Urothelium cell line (cell line): Measurements from ENCODE around the gene GALNT6.

Experiments
- DNase-seq: peaks from one replicate; pipeline ENCODE4 v3.0.0; 2011; ENCODE audit warnings: low spot score, mixed read lengths
- FAIRE-seq: peaks from 2 replicates; lab custom pipeline; 2011; peaks lifted over from hg19 to GRCh38; lab: Jason Lieb, UNC

Gene GALNT6

DNA sequence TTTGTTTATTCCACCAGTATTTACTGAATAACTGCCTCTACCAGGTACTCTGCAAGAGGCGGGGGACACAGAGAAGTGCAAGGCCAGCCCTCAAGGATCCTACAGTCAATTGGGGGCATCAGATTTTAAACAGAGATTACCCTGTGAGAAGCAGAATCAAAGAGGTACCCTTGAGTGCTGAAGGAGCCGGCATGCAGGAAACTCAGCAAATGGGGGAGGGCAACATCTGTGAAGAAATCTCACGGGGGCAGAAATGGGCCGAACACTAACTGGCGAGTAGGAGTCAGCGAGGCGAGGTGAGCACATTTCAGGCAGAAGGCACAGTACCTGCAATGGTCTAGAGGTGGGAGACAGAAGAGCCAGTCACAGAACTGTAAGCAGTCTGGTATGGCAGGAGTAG, 9.0 kb downstream of the GALNT6 start:
- DNase-seq (no peak), FAIRE-seq (no peak)

DNA sequence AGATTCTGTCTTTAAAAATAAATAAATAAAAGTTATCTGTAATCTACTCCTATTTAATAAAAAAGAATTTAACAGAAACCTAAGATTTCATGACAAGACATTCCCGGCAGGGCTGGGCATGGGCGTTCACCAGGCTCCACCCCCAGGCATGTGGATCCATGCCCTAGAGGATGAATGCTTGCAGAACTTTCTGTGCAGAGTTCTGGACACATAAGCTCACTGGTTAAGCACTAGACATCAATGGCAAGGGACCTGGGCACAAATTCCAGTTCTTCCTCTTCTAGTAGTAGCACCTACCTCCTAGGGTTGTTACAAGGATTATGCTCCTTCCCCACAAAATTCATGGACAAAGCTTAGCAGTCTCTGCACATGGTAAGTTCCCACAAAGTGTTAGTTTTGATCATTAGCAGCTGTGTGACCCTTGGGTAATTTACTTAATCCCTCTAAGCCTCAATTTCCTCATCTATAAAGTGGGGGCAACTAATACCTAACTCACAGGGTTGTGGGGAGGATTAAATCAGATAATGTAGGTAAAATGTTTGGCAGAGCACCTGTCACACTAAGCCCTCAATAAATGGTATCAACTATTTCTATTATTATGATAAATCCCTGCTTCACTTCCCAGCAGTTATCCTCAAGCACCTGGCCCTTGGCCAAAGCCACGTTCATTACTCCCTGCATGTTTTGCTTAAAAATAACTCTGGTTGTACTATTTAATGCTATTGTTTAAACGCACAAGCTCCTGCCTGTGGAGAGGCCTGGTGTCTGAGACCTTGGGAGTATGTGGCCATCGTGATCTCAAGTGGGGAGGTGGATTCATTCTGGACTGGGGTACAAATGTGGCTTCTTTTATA, 9.8 kb downstream of the GALNT6 start:
- FAIRE-seq: no peak
- DNase-seq: no peak

DNA sequence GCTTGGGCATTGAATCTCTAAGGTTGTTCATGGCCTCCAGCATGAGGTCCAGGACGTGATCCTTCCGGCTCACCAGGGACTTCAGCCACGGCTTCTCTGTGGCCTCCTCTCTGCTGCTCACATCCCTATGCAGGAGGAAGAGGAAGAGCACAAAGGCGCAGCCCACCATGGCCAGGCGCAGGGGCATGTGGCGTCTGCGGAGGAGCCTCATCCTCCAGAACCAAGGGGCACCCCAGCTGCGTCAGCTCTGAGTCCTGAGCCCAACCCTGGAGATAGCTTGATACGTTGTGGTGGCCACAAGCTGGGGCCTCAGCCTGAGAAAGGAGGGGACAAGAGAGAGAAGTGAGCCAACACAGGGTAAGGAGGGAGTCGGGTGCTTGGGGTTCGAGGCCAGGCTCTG, 11.6 kb downstream of the GALNT6 start:
- DNase-seq (no peak), FAIRE-seq (no peak)

DNA sequence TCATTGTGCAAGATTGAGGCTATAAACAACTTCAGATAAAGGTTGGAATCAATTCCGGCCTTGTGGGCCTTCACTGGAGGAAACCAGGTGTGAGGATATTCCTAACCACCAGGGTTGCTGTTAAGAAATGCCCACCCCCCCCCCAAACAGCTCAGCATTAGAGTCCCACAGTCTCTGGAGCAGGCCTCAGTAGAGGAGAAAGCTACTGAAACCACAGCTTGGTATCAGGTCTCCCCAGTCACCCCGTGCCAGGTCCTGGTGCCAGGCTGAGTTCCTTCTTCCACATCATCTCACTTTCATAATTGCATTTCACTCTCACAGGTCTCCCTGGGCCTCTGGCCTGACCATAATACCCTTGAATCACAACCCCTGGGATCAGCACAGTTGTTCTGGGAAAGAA, 12.5 kb downstream of the GALNT6 start:
- no peak for FAIRE-seq
- no peak for DNase-seq

DNA sequence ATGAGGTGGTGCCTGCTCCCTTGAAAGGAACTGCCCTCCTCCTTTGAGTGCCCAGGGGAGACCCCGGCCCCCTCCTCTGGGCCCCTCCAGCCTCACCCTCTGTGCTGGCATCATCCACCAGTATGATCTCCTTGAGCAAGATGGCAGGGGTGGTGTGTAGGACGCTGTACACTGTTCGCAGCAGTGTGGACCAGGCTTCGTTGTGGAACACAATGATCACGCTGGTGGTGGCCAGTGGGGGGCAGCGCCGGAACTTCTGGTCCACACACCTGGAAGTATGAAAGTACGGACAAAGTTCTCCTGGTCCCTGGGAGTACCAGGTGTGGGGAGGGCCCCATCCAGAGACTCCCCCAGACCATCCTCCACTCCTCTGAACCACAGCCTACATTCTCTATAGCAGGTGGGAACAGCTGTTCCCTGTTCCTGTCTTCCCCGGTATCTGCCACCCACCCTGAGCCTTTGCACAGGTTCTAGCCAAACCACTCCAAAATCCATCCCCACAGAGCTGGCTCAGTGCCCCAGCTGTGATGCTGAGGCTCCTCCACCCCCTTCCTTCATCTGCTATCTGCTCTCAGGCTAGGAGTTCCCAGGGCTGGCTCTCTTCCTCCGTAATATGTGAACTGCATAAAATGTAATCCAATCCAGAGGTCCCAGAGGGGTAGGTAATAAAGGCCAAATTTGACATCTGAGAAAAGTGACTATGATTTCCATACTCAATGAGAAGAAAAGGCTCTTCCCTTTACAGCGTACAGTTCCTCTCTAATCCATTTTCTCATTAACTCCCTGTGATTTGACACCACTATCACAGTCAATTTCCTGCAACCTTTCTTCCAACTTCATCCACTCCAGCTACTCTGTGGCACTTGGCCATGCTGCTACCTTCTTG, 13.9 kb downstream of the GALNT6 start:
- no peak for FAIRE-seq
- no peak for DNase-seq

DNA sequence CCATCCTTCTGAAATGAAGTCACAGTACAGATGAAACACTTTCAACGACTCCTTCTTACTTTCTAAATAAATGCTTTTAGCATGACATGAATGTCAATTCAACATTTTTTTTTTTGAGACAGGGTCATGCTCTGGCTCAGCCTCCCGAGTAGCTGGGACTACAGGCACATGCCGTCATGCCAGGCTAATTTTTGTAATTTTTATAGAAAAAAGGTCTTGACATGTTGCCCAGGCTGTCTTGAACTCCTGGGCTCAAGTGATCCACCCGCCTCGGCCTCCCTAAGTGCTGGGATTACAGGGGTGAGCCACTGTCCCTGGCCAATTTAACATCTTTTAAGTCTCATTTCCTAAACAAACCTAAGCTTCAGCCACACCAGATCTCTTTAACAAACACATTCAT, 16.4 kb downstream of the GALNT6 start:
- DNase-seq: no peak
- no peak for FAIRE-seq

DNA sequence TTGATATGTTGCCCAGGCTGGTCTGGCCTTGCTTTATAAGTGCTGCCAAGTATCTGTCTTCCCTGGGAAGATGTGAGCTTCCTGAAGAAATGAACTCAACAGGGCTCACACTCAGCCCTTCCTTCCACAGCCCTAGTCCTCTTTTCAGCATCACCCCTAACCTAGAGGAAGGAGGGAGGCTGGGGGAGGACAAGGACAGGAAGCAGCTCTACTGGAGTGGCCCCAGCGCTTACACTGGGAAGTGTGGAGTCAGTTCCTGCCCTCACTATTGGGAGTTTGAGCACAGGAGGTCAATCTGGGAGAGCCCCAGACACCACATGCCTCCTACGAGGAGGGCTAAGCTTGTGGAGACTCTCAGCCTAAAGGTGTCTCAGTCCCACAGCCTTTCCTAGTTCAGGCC, 16.8 kb downstream of the GALNT6 start:
- no peak for DNase-seq
- FAIRE-seq: no peak

DNA sequence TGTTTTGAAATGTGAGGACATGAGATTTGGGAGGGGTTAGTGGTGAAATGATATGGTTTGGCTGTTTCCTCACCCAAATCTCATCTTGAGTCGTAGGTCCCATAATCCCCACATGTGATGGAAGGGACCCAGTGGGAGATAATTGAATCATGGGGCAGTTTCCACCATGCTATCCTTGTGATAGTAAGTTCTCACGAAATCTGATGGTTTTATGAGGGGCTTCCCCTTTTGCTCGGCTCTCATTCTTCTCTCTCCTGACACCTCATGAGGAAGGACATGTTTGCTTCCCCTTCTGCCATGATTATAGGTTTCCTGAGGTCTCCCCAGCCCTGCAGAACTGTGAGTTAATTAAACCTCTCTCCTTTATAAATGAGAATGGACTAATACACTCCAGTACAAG, 18.0 kb downstream of the GALNT6 start:
- FAIRE-seq (no peak), DNase-seq (no peak)

DNA sequence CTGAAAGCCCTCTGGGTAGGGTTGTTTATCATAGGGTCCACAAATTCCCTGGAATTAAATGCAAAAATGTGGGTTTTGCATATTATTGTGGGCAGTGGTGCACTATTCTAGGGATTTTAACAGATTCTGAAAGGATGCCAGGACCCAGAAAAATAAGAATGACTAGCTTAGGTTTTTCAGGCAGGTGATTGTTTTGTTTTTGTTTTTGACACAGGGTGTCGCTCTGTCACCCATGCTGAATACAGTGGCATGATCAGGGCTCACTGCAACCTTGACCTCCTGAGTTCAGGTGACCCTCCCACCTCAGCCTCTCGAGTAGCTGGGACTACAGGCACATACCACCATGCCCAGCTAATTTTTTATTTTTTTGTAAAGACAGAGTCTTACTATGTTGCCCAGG, 19.2 kb downstream of the GALNT6 start:
- DNase-seq: no peak
- no peak for FAIRE-seq

DNA sequence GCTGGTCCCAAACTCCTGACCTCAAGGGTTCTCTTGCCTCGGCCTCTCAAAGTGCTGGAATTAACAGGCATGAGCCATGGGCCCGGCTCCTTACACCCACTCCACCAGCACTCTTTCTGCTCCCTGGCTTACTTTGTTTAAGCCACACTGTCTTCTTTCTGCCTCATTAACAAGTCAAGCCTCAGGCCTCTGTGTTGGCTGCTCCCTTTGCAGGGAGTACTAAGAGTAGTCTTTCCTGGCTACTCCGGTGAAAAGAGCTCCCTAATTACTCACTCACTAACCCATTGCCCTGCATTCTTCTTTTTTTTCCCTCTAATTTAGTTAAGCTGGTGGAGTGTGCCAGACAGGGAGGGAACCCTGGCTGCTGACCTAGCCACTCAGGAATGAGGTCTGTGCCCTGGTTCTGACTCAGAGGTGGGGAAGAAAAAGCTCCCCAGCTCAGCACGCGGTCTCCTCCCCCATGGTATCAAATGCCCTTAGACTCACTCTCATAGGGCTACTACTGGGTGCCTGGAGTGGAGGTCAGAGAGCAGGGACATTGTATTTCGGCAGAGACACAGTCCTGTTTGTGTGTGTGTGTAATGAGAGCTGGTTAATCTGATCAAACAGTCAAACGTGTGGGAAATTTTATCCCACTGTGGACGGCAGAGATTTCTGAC, 19.8 kb downstream of the GALNT6 start:
- DNase-seq (peak; percentile 96), FAIRE-seq (no peak)

DNA sequence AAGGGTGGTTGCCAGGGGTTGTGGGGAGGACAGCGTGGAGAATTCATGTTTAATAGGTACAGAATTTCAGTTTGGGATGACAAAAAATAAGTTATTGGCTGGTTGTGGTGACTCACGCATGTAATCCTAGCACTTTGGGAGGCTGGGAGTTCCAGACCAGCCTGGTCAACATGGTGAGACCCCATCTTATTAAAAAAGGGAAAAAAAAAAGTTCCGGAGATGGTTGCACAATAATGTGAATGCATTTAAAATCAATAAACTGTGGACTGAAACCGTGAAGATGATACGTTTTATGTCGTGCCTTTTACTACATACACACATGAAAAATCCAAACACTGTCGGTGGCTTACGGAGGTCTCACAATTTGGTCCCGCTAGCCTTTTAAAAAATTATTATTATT, 20.5 kb downstream of the GALNT6 start:
- FAIRE-seq (no peak), DNase-seq (no peak)

DNA sequence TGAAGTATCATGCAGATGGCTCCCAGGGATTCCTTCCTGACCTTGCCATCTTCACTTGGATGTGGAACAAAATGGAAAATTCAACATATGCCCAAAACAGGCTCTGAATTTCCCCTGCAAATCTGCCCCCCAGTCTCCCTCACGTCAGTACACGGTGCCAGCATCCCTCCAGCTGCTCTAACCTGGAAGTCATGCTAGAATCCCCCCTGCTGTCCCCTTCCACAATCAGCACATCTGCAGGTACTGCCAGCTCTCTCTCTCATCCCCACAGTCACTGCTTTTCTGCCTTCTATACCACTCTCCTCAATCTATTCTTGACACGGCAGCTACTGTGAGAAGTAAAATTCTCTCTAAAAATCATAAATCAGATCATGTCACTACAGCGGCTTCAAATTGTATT, 21.6 kb downstream of the GALNT6 start:
- no peak for DNase-seq
- FAIRE-seq: no peak

DNA sequence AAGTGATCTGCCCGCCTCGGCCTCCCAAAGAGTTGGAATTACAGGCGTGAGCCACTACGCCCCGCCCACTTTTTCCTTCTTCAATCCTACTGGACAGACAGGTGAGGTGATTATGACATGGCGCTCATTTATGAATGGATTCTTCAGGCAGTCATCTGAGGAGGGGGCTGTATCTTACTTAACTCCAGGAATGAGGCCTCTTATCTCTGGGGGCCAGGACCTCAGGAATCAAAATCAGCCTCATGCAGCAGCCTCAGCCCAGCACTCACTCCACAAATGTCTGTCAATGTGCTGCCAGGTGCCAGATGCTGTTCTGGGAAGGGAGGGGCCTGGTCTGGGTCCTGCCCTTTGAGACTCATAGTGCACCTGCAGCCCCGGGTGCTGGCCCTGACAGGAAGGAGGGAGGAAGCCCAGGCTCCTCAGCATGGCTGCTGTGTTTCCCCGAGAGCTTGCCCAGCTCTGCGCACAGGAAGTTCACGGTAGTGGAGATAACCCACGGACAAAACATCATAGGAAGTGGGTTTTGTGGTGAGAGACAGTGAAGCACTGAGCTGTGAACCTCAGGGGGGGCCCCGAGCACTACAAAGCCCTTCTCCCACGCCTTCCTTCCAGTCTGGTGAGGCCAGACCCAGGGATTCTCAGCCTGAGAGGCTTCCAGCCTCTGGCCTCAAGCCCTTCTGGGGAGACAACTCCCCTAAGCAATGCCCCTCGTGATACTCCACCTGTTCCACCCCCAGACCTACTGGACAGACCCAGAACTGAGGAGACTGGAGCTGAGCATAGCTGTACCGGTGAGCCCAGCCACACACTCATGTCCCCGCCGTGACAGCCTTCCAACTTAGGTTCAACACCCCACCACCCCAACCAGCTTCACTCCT, 22.3 kb downstream of the GALNT6 start:
- peak; percentile 58 for DNase-seq

DNA sequence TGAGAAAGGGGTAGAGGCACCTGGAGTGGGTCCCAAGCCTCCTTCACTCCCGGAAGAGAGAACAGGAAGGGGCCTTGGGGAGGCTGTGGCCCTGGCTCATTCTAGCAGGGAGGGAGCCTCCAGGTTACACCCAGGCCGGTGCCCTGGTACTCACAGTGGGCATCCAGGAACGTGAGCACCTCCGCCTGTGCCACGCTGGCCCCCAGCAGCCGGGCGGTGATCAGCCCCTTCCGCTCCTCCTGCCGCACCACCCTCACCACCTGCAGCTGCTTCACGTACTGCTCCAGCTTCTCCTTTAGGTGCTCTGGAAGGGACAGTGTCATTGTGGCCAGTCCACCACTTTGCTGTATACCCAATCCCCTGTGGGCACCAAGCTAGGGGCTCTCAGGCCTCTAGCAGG, 25.9 kb downstream of the GALNT6 start:
- FAIRE-seq (no peak), DNase-seq (no peak)

More for the DNA sequence above, 22.3 kb downstream of the GALNT6 start:
- FAIRE-seq: no peak

DNA sequence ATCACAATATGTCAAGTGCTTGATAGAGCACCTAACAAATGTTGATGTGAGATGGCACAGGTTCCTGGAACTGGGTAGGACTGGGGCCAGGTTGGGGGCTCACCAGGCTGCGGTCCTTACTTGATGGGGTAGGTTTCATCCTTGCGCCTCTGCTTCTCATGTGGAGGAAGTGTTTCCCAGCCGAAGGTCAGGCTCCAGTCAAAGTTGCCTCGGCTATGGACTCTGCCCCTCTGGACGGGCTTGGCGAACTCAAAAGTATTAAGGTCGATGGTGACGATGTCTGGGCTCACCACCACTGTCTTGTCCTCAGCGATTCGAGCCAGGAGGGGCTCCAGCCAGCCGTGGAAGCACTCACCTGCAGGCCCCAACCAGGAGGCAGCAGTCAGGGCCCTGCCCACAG, 27.2 kb downstream of the GALNT6 start:
- DNase-seq: no peak
- FAIRE-seq: no peak

DNA sequence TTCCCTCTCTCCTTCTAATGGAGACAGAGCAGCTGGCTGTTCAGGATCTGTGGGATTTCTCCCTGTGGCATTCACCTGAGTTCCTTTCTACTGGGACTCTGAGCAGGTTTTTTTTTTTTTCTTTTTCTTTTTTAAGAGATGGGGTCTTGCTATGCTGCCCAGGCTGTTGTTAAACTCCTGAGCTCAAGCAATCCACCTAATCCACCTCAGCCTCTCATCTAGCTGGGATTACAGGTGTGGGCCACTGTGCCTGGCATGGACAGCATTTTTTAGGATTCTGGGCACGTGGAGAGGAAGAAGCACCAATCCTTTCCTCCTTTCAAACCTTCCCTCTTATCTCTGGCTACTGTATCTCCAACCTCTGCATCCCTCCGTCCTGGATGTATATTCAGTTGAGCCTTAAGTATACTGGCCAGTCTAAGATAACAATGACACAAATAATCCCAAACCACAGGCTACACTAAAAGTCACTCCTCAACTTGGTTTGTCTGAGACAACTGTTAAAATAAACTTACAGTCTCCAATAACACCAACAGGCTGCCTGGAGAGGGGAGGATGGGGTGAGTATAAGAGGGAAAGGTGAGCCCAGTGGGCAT, 28.4 kb downstream of the GALNT6 start:
- no peak for DNase-seq
- FAIRE-seq: no peak

DNA sequence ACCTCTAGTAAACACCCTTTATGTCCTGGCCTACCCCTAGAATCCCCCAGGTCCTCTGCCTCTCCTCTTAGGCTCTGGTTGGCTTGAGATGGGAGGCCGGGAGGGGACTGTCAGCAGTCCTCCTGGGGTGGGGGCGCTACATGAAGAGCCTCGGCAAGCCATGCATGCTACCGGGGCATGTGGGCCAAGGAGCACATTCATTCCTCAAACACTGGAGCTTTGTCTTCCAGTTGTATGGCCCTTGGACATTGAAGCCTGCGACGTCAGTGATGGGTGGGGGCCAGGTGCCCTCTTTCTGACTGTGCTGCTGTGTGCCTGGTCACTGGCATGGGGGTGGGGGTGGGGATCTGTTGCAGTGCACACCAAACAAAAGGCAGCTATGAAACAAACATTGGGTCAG, 28.9 kb downstream of the GALNT6 start:
- DNase-seq (no peak), FAIRE-seq (no peak)

DNA sequence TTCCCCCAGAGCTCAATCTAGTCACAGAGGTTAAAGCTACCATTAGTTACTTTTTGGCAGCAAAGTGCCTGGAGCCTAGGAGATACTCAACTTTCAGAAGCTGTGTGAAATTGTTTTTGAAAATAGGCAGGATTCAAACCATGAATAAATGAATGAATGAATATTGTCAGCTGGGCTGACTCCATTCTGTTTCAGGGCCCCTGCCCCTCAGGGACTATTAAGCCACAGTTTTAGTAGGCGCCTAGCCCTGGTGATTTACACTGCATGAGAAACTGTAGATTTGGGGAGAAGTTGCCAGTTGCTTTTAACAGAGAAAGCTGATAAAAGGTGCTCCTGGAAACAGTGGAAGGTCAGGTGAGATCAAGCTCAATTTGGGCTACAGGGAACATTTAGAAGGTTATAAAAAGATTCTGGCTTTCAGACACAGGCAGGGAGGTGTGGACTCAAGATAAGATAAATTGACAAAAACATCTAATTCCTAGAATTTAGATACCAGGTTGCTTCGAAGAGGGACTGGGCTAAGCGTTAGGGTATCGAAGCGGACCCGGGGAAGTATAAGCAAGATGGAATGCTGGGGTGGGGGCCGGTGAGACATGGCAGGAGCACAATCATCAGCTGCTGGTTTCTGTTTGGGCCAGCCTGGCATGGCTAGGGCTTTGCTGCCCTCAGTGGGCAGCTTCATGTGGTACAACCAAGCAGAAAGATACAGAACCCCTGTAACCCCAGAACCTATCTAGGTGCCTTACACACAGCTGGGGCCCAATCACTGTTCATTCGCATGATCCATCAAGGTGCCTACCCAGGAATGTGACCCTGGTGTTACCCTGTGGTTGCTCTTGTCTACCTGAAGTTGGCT, 29.8 kb downstream of the GALNT6 start:
- no peak for DNase-seq
- FAIRE-seq: no peak

DNA sequence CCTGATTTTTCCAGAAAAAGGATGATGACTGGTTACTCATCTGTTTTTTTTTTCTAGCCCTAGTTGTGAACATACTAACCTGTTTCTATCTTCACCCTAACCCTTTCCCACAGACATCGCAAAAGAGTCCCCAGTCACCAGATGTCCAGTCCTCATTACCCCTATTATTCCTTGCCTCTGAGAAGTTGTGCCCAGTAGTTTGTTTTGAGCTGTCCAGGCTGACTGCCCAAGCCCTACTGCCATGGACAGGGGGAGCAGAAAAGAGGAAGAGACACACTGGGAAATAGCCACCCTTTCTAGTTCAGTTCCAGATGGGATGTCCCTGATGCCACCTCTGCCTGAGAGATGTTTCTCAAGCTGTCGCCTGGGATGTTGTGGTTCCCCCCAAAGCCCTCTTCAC, 30.9 kb downstream of the GALNT6 start:
- no peak for FAIRE-seq
- no peak for DNase-seq
